GM12878 (cell line): ENCODE results near the gene DPP4. TPM values are rescaled to one million over a fixed set of nuclear protein-coding genes. Genes with fewer than 3 reads are reported as not detected.

Experiments
- ATAC-seq: fragments of 200-7000 bp; cut with Tn5 transposase; 3 replicates; pipeline ENCODE4 v1.9.1; 2020; ENCODE audit warnings: mild to moderate bottlenecking, moderate library complexity
- BruUV-seq: library from RNA; stranded (reverse); fragments of 400-500 nt; replicated peaks from 2 replicates; lab custom pipeline; 2021; lab: Mats Ljungman, UMichigan
- CTCF ChIA-PET: fragments of 300-600 bp; sonication (Branson Sonifier 250); formaldehyde crosslinking; extraction: SDS; loops from one replicate; lab custom pipeline; 2021; ENCODE audit warnings: inconsistent platforms; lab: Yijun Ruan, JAX
- POLR2A ChIA-PET: fragments of 350-600 bp; formaldehyde crosslinking; extraction: SDS; loops from one replicate; lab custom pipeline; 2021; ENCODE audit warnings: inconsistent platforms; lab: Charles Lee
- RAD21 ChIA-PET: fragments of 300-600 bp; sonication (Branson Sonifier 250); formaldehyde crosslinking; loops from one replicate; lab custom pipeline; 2023; ENCODE audit warnings: antibody characterized with exemption; ENCODE audit not compliant: unreplicated experiment; lab: Charles Lee
- SMC1A ChIA-PET: fragments of 300-600 bp; sonication (Branson Sonifier 250); formaldehyde crosslinking; loops from one replicate; lab custom pipeline; 2023; ENCODE audit not compliant: unreplicated experiment, uncharacterized antibody; lab: Charles Lee
- DNase-seq: peaks from one replicate; pipeline ENCODE4 v3.0.0-alpha.2; 2011; ENCODE audit warnings: low read depth, low spot score
- FAIRE-seq: peaks from 3 replicates; lab custom pipeline; 2011; peaks lifted over from hg19 to GRCh38; lab: Jason Lieb, UNC
- H2AFZ ChIP-seq: 2 replicates; pipeline ENCODE4 v1.6.0; 2011; ENCODE audit warnings: low read depth, low read length, control low read depth; ENCODE audit not compliant: control insufficient read depth
- H3K27ac ChIP-seq: 2 replicates; pipeline ENCODE4 v1.5.1; 2011; ENCODE audit warnings: control low read depth; ENCODE audit not compliant: control insufficient read depth, insufficient read depth
- H3K27me3 ChIP-seq, 2 experiments: replicated peaks in 1 of 2; 2 replicates each; pipeline versions ENCODE4 v1.6.0 to v1.6.1; 2011; ENCODE audit warnings: low read length in 1 of 2; ENCODE audit not compliant: control insufficient read depth in 2 of 2, insufficient read depth in 2 of 2
- H3K36me3 ChIP-seq, 2 experiments: 2 replicates each; pipeline ENCODE4 v1.5.1; 2011; ENCODE audit warnings: low read length in 1 of 2; ENCODE audit not compliant: control insufficient read depth in 2 of 2, insufficient read depth in 2 of 2
- H3K4me1 ChIP-seq: 2 replicates; pipeline ENCODE4 v1.6.1; 2011; ENCODE audit warnings: mild to moderate bottlenecking, low read length, moderate library complexity, mixed read lengths; ENCODE audit not compliant: control insufficient read depth, insufficient read depth
- H3K4me2 ChIP-seq: 2 replicates; pipeline ENCODE4 v1.6.0; 2011; ENCODE audit warnings: control low read depth; ENCODE audit not compliant: control insufficient read depth, insufficient read depth
- H3K4me3 ChIP-seq: fragments of 200-600 bp; sonication (generic); 2 replicates; pipeline ENCODE4 v1.5.1; 2016
- H3K79me2 ChIP-seq: 2 replicates; pipeline ENCODE4 v1.6.0; 2011; ENCODE audit warnings: low read length; ENCODE audit not compliant: control insufficient read depth, insufficient read depth
- H3K9ac ChIP-seq: 2 replicates; pipeline ENCODE4 v1.8.0; 2011; ENCODE audit warnings: low read length, control low read depth, mixed read lengths; ENCODE audit not compliant: control insufficient read depth, insufficient read depth
- H3K9me3 ChIP-seq: replicated peaks from 3 replicates; pipeline ENCODE4 v1.5.1; 2011; ENCODE audit warnings: mild to moderate bottlenecking, low read length; ENCODE audit not compliant: control insufficient read depth, insufficient read depth
- H4K20me1 ChIP-seq: 2 replicates; pipeline ENCODE4 v1.6.0; 2011; ENCODE audit not compliant: control insufficient read depth, insufficient read depth
- CHD4 ChIP-seq: fragments of 200-600 bp; sonication (generic); IDR thresholded peaks from 2 replicates; pipeline ENCODE4 v1.6.1; 2016; ENCODE audit warnings: mild to moderate bottlenecking
- CTCF ChIP-seq, 3 experiments: IDR thresholded peaks in 2 of 3; conservative IDR thresholded peaks in 1 of 3; 2 replicates each; pipeline ENCODE4 v1.5.1; 2011; ENCODE audit warnings: low read depth in 3 of 3, low read length in 3 of 3, mild to moderate bottlenecking in 3 of 3, control low read depth in 2 of 3, moderate library complexity in 2 of 3, inconsistent platforms in 1 of 3, mixed read lengths in 1 of 3; ENCODE audit not compliant: control insufficient read depth in 2 of 3, insufficient read depth in 1 of 3; ENCODE audit errors: extremely low read depth in 1 of 3
- DPF2 ChIP-seq: fragments of 450-650 bp; IDR thresholded peaks from 2 replicates; pipeline ENCODE4 v1.6.1; 2017; ENCODE audit warnings: mild to moderate bottlenecking
- E2F4 ChIP-seq: IDR thresholded peaks from 2 replicates; pipeline ENCODE4 v1.6.1; 2012; ENCODE audit warnings: low read depth, low read length, improper control_type of control experiment
- E2F8 ChIP-seq: fragments of 450-650 bp; IDR thresholded peaks from 2 replicates; pipeline ENCODE4 v1.6.1; 2018; ENCODE audit warnings: mild to moderate bottlenecking, low read depth, moderate library complexity; ENCODE audit not compliant: partially characterized antibody
- ESRRA ChIP-seq: IDR thresholded peaks from 2 replicates; pipeline ENCODE4 v1.6.1; 2012; ENCODE audit warnings: mild to moderate bottlenecking, low read length, improper control_type of control experiment
- IRF4 ChIP-seq: IDR thresholded peaks from 2 replicates; pipeline ENCODE4 v1.6.1; 2011; ENCODE audit warnings: low read depth, low read length
- MAX ChIP-seq: IDR thresholded peaks from 2 replicates; pipeline ENCODE4 v1.6.1; 2012; ENCODE audit warnings: low read depth, low read length, improper control_type of control experiment
- MTA3 ChIP-seq: IDR thresholded peaks from 2 replicates; pipeline ENCODE4 v1.6.1; 2012; ENCODE audit warnings: low read length, inconsistent platforms, borderline replicate concordance
- MYC ChIP-seq: IDR thresholded peaks from 2 replicates; pipeline ENCODE4 v1.6.1; 2011; ENCODE audit warnings: mild to moderate bottlenecking, low read length, moderate library complexity, inconsistent platforms; ENCODE audit not compliant: insufficient read depth, insufficient replicate concordance, insufficient read length, severe bottlenecking
- RELB ChIP-seq: fragments of 450-650 bp; IDR thresholded peaks from 2 replicates; pipeline ENCODE4 v1.6.1; 2017; ENCODE audit warnings: low read depth, mild to moderate bottlenecking, moderate library complexity
- RUNX3 ChIP-seq: IDR thresholded peaks from 2 replicates; pipeline ENCODE4 v1.6.1; 2012; ENCODE audit warnings: low read length, inconsistent platforms
- SIN3A ChIP-seq: IDR thresholded peaks from 2 replicates; pipeline ENCODE4 v1.6.1; 2012; ENCODE audit warnings: low read depth, low read length, improper control_type of control experiment
- SUPT20H ChIP-seq: IDR thresholded peaks from 2 replicates; pipeline ENCODE4 v1.6.1; 2011; ENCODE audit warnings: low read depth, mild to moderate bottlenecking, low read length, moderate library complexity, borderline replicate concordance; ENCODE audit not compliant: control insufficient read depth
- SUZ12 ChIP-seq: fragments of 200-600 bp; sonication (generic); IDR thresholded peaks from one replicate; pipeline ENCODE4 v1.6.1; 2018; ENCODE audit warnings: antibody characterized with exemption, mild to moderate bottlenecking; ENCODE audit not compliant: unreplicated experiment
- WGBS: methylation state at CpG from one replicate; pipeline ENCODE4 v1.1.6; 2016; ENCODE audit warnings: low lambda C conversion rate; ENCODE audit not compliant: insufficient replicate concordance, insufficient coverage; ENCODE audit errors: missing lambda C conversion rate; 5-methylcytosine and 5-hydroxymethylcytosine counted together
- in situ Hi-C: fragments of 300-500 bp; cut with MboI; formaldehyde crosslinking; loops from 9 replicates; pipeline ENCODE4 v1.14.3; 2018; ENCODE audit warnings: mixed read lengths
- intact Hi-C: fragments of 100-400 bp; cut with micrococcal nuclease; formaldehyde crosslinking; loops from one replicate; pipeline ENCODE4 v1.14.2; 2022; ENCODE audit not compliant: unreplicated experiment
- polyA plus RNA-seq, 11 experiments: library from polyadenylated mRNA; depleted of rRNA in 4 of 11; unstranded in 6 of 11; stranded (reverse) in 5 of 11; fragments of >200 nt; fragmentation: Nextera tagmentation in 4 of 11; fragmentation: Illumina TruSeq in 1 of 11; extraction: Ambion mirVana in 4 of 11; extraction: Trizol in 1 of 11; gene quantifications; 1 replicate in 1 of 11; 2 replicates in 10 of 11; pipeline versions ENCODE4 v1.2.1 to v1.2.3, GENCODE V29; 2011 to 2016; ENCODE audit warnings: inconsistent platforms in 2 of 11, missing spikeins in 2 of 11, low read depth in 1 of 11
- total RNA-seq, 4 experiments: library from RNA; depleted of rRNA in 3 of 4; stranded (reverse); fragments of >200 nt in 3 of 4; fragmentation: Illumina TruSeq in 1 of 4; extraction: Trizol in 1 of 4; gene quantifications; 2 replicates each; pipeline versions ENCODE4 v1.2.1 to v1.2.3, GENCODE V29; 2013 to 2021

Gene DPP4
- total and polyA plus RNA-seq, 10 of the 15 experiments (the other 5 are each of a cell fraction or from before 2014, with no cell fraction given) = 4.1 to 11.4 (median 9.3) TPM

- Histone ChIP-seq H3K4me2 (no peak overlapping the region), H3K27me3 (no peaks in the 10 kb centered on the region), H3K4me3 (no peak overlapping the region), H3K36me3 (peaks cover 0 to 2% of the 10 kb centered on the region in 2 experiments; a peak in 2 of 4 replicates), H4K20me1 (no peaks in the 10 kb centered on the region), H3K9me3 (no peaks in the 10 kb centered on the region), H3K9ac (no peak overlapping the region), H2AFZ (no peak overlapping the region), H3K79me2 (no peaks in the 10 kb centered on the region), H3K27ac (no peak overlapping the region), H3K4me1 (no peaks in the 10 kb centered on the region)
- FAIRE-seq (no peak), ATAC-seq (no peak), DNase-seq (no peak)
- POLR2A ChIA-PET = no interaction called here
- in situ Hi-C loops (no loop called here), intact Hi-C loops (no loop called here)
- 39% methylated on average over 9 of the region's 9 CpGs for WGBS
- RAD21 ChIA-PET = no interaction called here
- no TSS peak for BruUV-seq
- SMC1A ChIA-PET = interaction anchor here (1.1 kb wide), 1 partner anchor 29 kb away, joined by 3 read pairs; no protein-coding TSS in a partner anchor
- CTCF ChIA-PET = interaction anchor here (0.7 to 1.2 kb wide), 2 partner anchors 61 to 91 kb away, joined by 3 to 4 read pairs; no protein-coding TSS in a partner anchor
- TF ChIP-seq IRF4 (no peak), MAX (no peak), RELB (no peak), DPF2 (no peak), RUNX3 (no peak), E2F8 (no peak), SUZ12 (no peak), E2F4 (no peak), SIN3A (no peak), ESRRA (no peak), MTA3 (no peak), CTCF (IDR thresholded peaks at IDR 0.05 in 2 of 3, conservative IDR thresholded peaks at IDR 0.05 in 1 of 3; ENCODE audit: control insufficient read depth in 2 of 3, extremely low read depth in 1 of 3, insufficient read depth in 1 of 3, low read depth in 3 of 3, low read length in 3 of 3) (no peak), MYC (no peak), SUPT20H (no peak), CHD4 (no peak)
Observed at GRCh38 chr2:162030363-162031190, 43.4 kb downstream of the DPP4 start.
